Mucosa of stomach (tissue), 1 donor: ENCODE results near the gene SLAMF9.

ENCODE experiments used
- H3K27me3 ChIP-seq: one replicate; pipeline ENCODE4 v1.7.0; 2013; ENCODE audit warnings: mild to moderate bottlenecking, low read length; ENCODE audit not compliant: control insufficient read depth, insufficient read depth
- H3K36me3 ChIP-seq: one replicate; pipeline ENCODE4 v1.7.0; 2013; ENCODE audit warnings: low read length; ENCODE audit not compliant: control insufficient read depth, insufficient read depth
- H3K4me1 ChIP-seq: one replicate; pipeline ENCODE4 v1.7.0; 2013; ENCODE audit warnings: mild to moderate bottlenecking, low read length; ENCODE audit not compliant: control insufficient read depth, insufficient read depth
- H3K4me3 ChIP-seq: one replicate; pipeline ENCODE4 v1.7.0; 2013; ENCODE audit warnings: low read length
- H3K9ac ChIP-seq: one replicate; pipeline ENCODE4 v1.7.0; 2013; ENCODE audit warnings: mild to moderate bottlenecking, low read length, moderate library complexity
- H3K9me3 ChIP-seq: one replicate; pipeline ENCODE4 v1.7.0; 2013; ENCODE audit warnings: mild to moderate bottlenecking, low read length, moderate library complexity; ENCODE audit not compliant: control insufficient read depth
- donor health status: Pancreatic carcinoma.

The SLAMF9 gene

GRCh38 chr1:159955456-159955855 is 1.4 kb upstream of the SLAMF9 start:
- no peaks in the 10 kb centered on the region for H3K36me3 ChIP-seq
- H3K9me3 ChIP-seq, result no peaks in the 10 kb centered on the region
- no peak overlapping the region for H3K9ac ChIP-seq
- peaks cover 21% of the 10 kb centered on the region for H3K4me1 ChIP-seq
- no peak overlapping the region for H3K4me3 ChIP-seq
- no peaks in the 10 kb centered on the region for H3K27me3 ChIP-seq

GRCh38 chr1:159952932-159953331 is 1.1 kb downstream of the SLAMF9 start:
- Histone ChIP-seq H3K4me3 (no peak overlapping the region), H3K9me3 (no peaks in the 10 kb centered on the region), H3K4me1 (peaks cover 31% of the 10 kb centered on the region), H3K27me3 (no peaks in the 10 kb centered on the region), H3K36me3 (no peaks in the 10 kb centered on the region), H3K9ac (no peak overlapping the region)

- Histone ChIP-seq H3K4me3 (no peak overlapping the region), H3K9ac (no peak overlapping the region), H3K27me3 (no peaks in the 10 kb centered on the region), H3K4me1 (peaks cover 36% of the 10 kb centered on the region), H3K36me3 (no peaks in the 10 kb centered on the region), H3K9me3 (no peaks in the 10 kb centered on the region)
These were observed 2.5 kb downstream of the SLAMF9 start for GRCh38 chr1:159951551-159951950.

GRCh38 chr1:159951016-159951415 is 3.0 kb downstream of the SLAMF9 start:
- peaks cover 42% of the 10 kb centered on the region for H3K4me1 ChIP-seq
- H3K27me3 ChIP-seq, result no peaks in the 10 kb centered on the region
- no peaks in the 10 kb centered on the region for H3K9me3 ChIP-seq
- H3K9ac ChIP-seq, result no peak overlapping the region
- no peaks in the 10 kb centered on the region for H3K36me3 ChIP-seq
- H3K4me3 ChIP-seq, result no peak overlapping the region

GRCh38 chr1:159949981-159950381 is 4.1 kb downstream of the SLAMF9 start:
- no peaks in the 10 kb centered on the region for H3K36me3 ChIP-seq
- no peak overlapping the region for H3K4me3 ChIP-seq
- peaks cover 44% of the 10 kb centered on the region for H3K4me1 ChIP-seq
- peaks cover 3% of the 10 kb centered on the region for H3K27me3 ChIP-seq
- H3K9me3 ChIP-seq, result no peaks in the 10 kb centered on the region
- H3K9ac ChIP-seq, result no peak overlapping the region

- peaks cover 3% of the 10 kb centered on the region for H3K27me3 ChIP-seq
- peaks cover 44% of the 10 kb centered on the region for H3K4me1 ChIP-seq
- H3K36me3 ChIP-seq, result no peaks in the 10 kb centered on the region
- H3K4me3 ChIP-seq, result no peak overlapping the region
- no peak overlapping the region for H3K9ac ChIP-seq
- no peaks in the 10 kb centered on the region for H3K9me3 ChIP-seq
These were observed 4.9 kb downstream of the SLAMF9 start for GRCh38 chr1:159949123-159949522.

GRCh38 chr1:159947942-159948341 is 6.1 kb downstream of the SLAMF9 start:
- Histone ChIP-seq H3K9ac (no peak overlapping the region), H3K27me3 (peaks cover 3% of the 10 kb centered on the region), H3K36me3 (no peaks in the 10 kb centered on the region), H3K4me3 (no peak overlapping the region), H3K9me3 (no peaks in the 10 kb centered on the region), H3K4me1 (peaks cover 51% of the 10 kb centered on the region)

- Histone ChIP-seq H3K9me3 (no peaks in the 10 kb centered on the region), H3K4me1 (peaks cover 66% of the 10 kb centered on the region), H3K36me3 (no peaks in the 10 kb centered on the region), H3K9ac (peak overlapping the region; percentile 67), H3K4me3 (peak overlapping the region; percentile 15), H3K27me3 (peaks cover 3% of the 10 kb centered on the region)
These were observed 7.5 kb downstream of the SLAMF9 start for GRCh38 chr1:159946242-159947187.

GRCh38 chr1:159945483-159946241 is 8.4 kb downstream of the SLAMF9 start, which contains the start of gene IGSF9:
IGSF9 (minus strand) TSS chr1:159945613; CDS start chr1:159943454, 2,159 bp downstream.
- peak within 1 kb of the TSS; percentile 67 for H3K9ac ChIP-seq
- peaks cover 3% of the 10 kb centered on the region for H3K27me3 ChIP-seq
- H3K4me3 ChIP-seq, result peak within 1 kb of the TSS; percentile 54
- peaks cover 74% of the 10 kb centered on the region for H3K4me1 ChIP-seq
- no peaks in the 10 kb centered on the region for H3K36me3 ChIP-seq
- H3K9me3 ChIP-seq, result no peaks in the 10 kb centered on the region

GRCh38 chr1:159944623-159945455 is 9.2 kb downstream of the SLAMF9 start:
- Histone ChIP-seq H3K9ac (peak overlapping the region; percentile 67), H3K4me1 (peaks cover 81% of the 10 kb centered on the region), H3K4me3 (peak overlapping the region; percentile 54), H3K27me3 (peaks cover 3% of the 10 kb centered on the region), H3K9me3 (no peaks in the 10 kb centered on the region), H3K36me3 (no peaks in the 10 kb centered on the region)

GRCh38 chr1:159943908-159944622 is 10.0 kb downstream of the SLAMF9 start:
- H3K4me1 ChIP-seq, result peaks cover 79% of the 10 kb centered on the region
- no peaks in the 10 kb centered on the region for H3K9me3 ChIP-seq
- H3K36me3 ChIP-seq, result no peaks in the 10 kb centered on the region
- peak overlapping the region; percentile 67 for H3K9ac ChIP-seq
- H3K27me3 ChIP-seq, result peaks cover 3% of the 10 kb centered on the region
- peak overlapping the region; percentile 25 for H3K4me3 ChIP-seq
